Natural killer cell (primary cell): Measurements from ENCODE around the gene MARVELD2. TPM values are rescaled to one million over a fixed set of nuclear protein-coding genes. Genes with fewer than 3 reads are reported as not detected.
"Not testable (repeated sequence)": the region's sequence is repeated elsewhere in the genome, so short reads cannot be mapped to it uniquely, and the experiment has no call there.

Experiments used
- ATAC-seq, 3 donors: fragments of 150-1000 bp in 2 of 3; fragments of 200-7000 bp in 1 of 3; cut with Tn5 transposase; 1 replicate in 1 of 3; 2 replicates in 2 of 3; pipeline ENCODE4 v1.10.0; 2021; ENCODE audit warnings: mild to moderate bottlenecking in 2 of 3, moderate library complexity in 2 of 3
- DNase-seq, 2 donors: peaks; one replicate each; pipeline versions ENCODE4 v3.0.0 to v3.0.0-alpha.2; 2013 to 2021; ENCODE audit warnings: mixed read lengths in 1 of 2
- H3K27ac ChIP-seq: one replicate; pipeline ENCODE4 v1.5.1; 2013; ENCODE audit warnings: mild to moderate bottlenecking, low read length
- H3K27me3 ChIP-seq: one replicate; pipeline ENCODE4 v1.6.1; 2013; ENCODE audit warnings: low read length; ENCODE audit not compliant: control insufficient read depth, insufficient read depth
- H3K36me3 ChIP-seq: one replicate; pipeline ENCODE4 v1.6.1; 2013; ENCODE audit warnings: low read length; ENCODE audit not compliant: control insufficient read depth, insufficient read depth
- H3K4me1 ChIP-seq: one replicate; pipeline ENCODE4 v1.6.1; 2013; ENCODE audit warnings: low read length; ENCODE audit not compliant: control insufficient read depth, insufficient read depth
- H3K4me3 ChIP-seq: one replicate; pipeline ENCODE4 v1.5.1; 2013; ENCODE audit warnings: low read length
- H3K9me3 ChIP-seq: one replicate; pipeline ENCODE4 v1.6.1; 2013; ENCODE audit warnings: low read length; ENCODE audit not compliant: control insufficient read depth, insufficient read depth
- H3K27ac Mint-ChIP-seq, 2 donors: one replicate each; pipeline ENCODE4 v1.8.0; 2022; ENCODE audit warnings: mild to moderate bottlenecking in 2 of 2, mixed read lengths in 2 of 2, moderate library complexity in 1 of 2
- H3K27me3 Mint-ChIP-seq, 2 donors: one replicate each; pipeline ENCODE4 v1.8.0; 2022; ENCODE audit warnings: low read depth in 2 of 2, mixed read lengths in 2 of 2
- H3K36me3 Mint-ChIP-seq: one replicate; pipeline ENCODE4 v1.8.0; 2022; ENCODE audit warnings: mixed read lengths
- H3K4me1 Mint-ChIP-seq, 2 donors: one replicate each; pipeline ENCODE4 v1.8.0; 2022; ENCODE audit warnings: mixed read lengths in 2 of 2
- H3K4me3 Mint-ChIP-seq: one replicate; pipeline ENCODE4 v1.8.0; 2022; ENCODE audit warnings: mild to moderate bottlenecking, moderate library complexity, mixed read lengths
- H3K9me3 Mint-ChIP-seq, 2 donors: one replicate each; pipeline ENCODE4 v1.8.0; 2022; ENCODE audit warnings: mixed read lengths in 2 of 2
- CTCF ChIP-seq: fragments of 200-600 bp; IDR thresholded peaks from one replicate; pipeline ENCODE4 v1.8.0; 2022; ENCODE audit warnings: antibody characterized with exemption
- WGBS: methylation state at CpG from one replicate; pipeline ENCODE4 v1.1.7; 2013; ENCODE audit warnings: missing lambda C conversion rate; ENCODE audit not compliant: insufficient coverage; 5-methylcytosine and 5-hydroxymethylcytosine counted together
- intact Hi-C: fragments of 100-400 bp; cut with micrococcal nuclease; formaldehyde crosslinking; loops from one replicate; pipeline ENCODE4 v1.14.2; 2022
- total RNA-seq, 4 donors: library from RNA; stranded (reverse); fragments of 120-200 nt in 1 of 4; gene quantifications; one replicate each; pipeline versions ENCODE4 v1.2.3 to v1.2.4, GENCODE V29; 2013 to 2022

Gene MARVELD2
- total RNA-seq, 3 donors from 2014 or later (not counting 1 experiment from before 2014, with no cell fraction given), result 0.50 TPM; not detected in 2

- Mint-ChIP-seq H3K36me3 (no peaks in the 10 kb centered on the region), H3K4me1 (no peaks in the 10 kb centered on the region), H3K27ac (no peak overlapping the region), H3K27me3 (no peaks in the 10 kb centered on the region), H3K4me3 (no peak overlapping the region), H3K9me3 (no peaks in the 10 kb centered on the region)
- DNase-seq (no peak), ATAC-seq (no peak)
- Histone ChIP-seq H3K4me1 (no peaks in the 10 kb centered on the region), H3K27ac (no peak overlapping the region), H3K4me3 (no peak overlapping the region), H3K9me3 (no peaks in the 10 kb centered on the region), H3K36me3 (no peaks in the 10 kb centered on the region), H3K27me3 (no peaks in the 10 kb centered on the region)
- WGBS, result no CpG with 5 or more reads among the region's 1 CpG
- intact Hi-C loops, result no loop called here
- no peak for TF ChIP-seq CTCF
These were observed 62.3 kb downstream of the MARVELD2 start for GRCh38 chr5:69477170-69477569.

GRCh38 chr5:69478296-69478695 is 63.4 kb downstream of the MARVELD2 start:
- H3K4me1 Mint-ChIP-seq, result not testable (repeated sequence)
- 92% methylated on average over 7 of the region's 7 CpGs for WGBS

GRCh38 chr5:69484891-69485290 is 70.0 kb downstream of the MARVELD2 start:
- 55% methylated on average over 7 of the region's 7 CpGs for WGBS
- intact Hi-C loops, result no loop called here
- Mint-ChIP-seq H3K4me1 (no peaks in the 10 kb centered on the region), H3K9me3 (no peaks in the 10 kb centered on the region), H3K36me3 (no peaks in the 10 kb centered on the region), H3K27me3 (peaks cover under 1 to 4% of the 10 kb centered on the region in 2 donors), H3K27ac (no peak overlapping the region), H3K4me3 (no peak overlapping the region)
- TF ChIP-seq CTCF, result no peak
- H3K9me3 ChIP-seq, result no peaks in the 10 kb centered on the region
- no peaks in the 10 kb centered on the region for H3K27me3 ChIP-seq
- H3K27ac ChIP-seq, result no peak overlapping the region
- H3K4me3 ChIP-seq, result no peak overlapping the region
- H3K4me1 ChIP-seq, result no peaks in the 10 kb centered on the region
- DNase-seq (no peak), ATAC-seq (no peak)
- H3K36me3 ChIP-seq, result no peaks in the 10 kb centered on the region

More at GRCh38 chr5:69478296-69478695, 63.4 kb downstream of the MARVELD2 start:
- H3K36me3 Mint-ChIP-seq, H3K27ac Mint-ChIP-seq, H3K4me3 Mint-ChIP-seq, intact Hi-C loops, H3K9me3 Mint-ChIP-seq, H3K4me3 ChIP-seq, H3K27me3 ChIP-seq, H3K9me3 ChIP-seq, DNase-seq, H3K27me3 Mint-ChIP-seq, H3K36me3 ChIP-seq, ATAC-seq, H3K4me1 ChIP-seq, H3K27ac ChIP-seq: not testable (repeated sequence)

- H3K36me3 ChIP-seq, result no peaks in the 10 kb centered on the region
- no peak overlapping the region for H3K4me3 ChIP-seq
- Mint-ChIP-seq H3K27me3 (peaks cover 5 to 7% of the 10 kb centered on the region in 2 donors), H3K4me3 (no peak overlapping the region), H3K36me3 (no peaks in the 10 kb centered on the region), H3K27ac (no peak overlapping the region), H3K9me3 (no peaks in the 10 kb centered on the region), H3K4me1 (no peaks in the 10 kb centered on the region)
- H3K27ac ChIP-seq, result no peak overlapping the region
- no peaks in the 10 kb centered on the region for H3K9me3 ChIP-seq
- intact Hi-C loops, result no loop called here
- H3K27me3 ChIP-seq, result no peaks in the 10 kb centered on the region
- no peak for TF ChIP-seq CTCF
- 90% methylated on average over 1 of the region's 1 CpG for WGBS
- no peaks in the 10 kb centered on the region for H3K4me1 ChIP-seq
- no peak for DNase-seq
- ATAC-seq, result no peak
These were observed 70.6 kb downstream of the MARVELD2 start for GRCh38 chr5:69485471-69485870.
